DND-41 (cell line): Measurements from ENCODE around the gene LAMB4.
A peak's percentile ranks its signal among the peaks of the same experiment; 100 is the strongest.

Experiments used
- ATAC-seq: fragments of 200-7000 bp; cut with Tn5 transposase; 3 replicates; pipeline ENCODE4 v1.9.1; 2021; ENCODE audit warnings: low read depth; ENCODE audit not compliant: insufficient read depth
- DNase-seq: peaks from one replicate; pipeline ENCODE4 v3.0.0-alpha.2; 2020
- H2AFZ ChIP-seq: 2 replicates; pipeline ENCODE4 v1.6.0; 2012; ENCODE audit warnings: low read depth, low read length
- H3K27ac ChIP-seq: 2 replicates; pipeline ENCODE4 v1.5.1; 2012; ENCODE audit warnings: low read length, inconsistent platforms
- H3K27me3 ChIP-seq: fragments of 200-600 bp; sonication (generic); 2 replicates; pipeline ENCODE4 v1.6.0; 2012; ENCODE audit warnings: low read length, mild to moderate bottlenecking, inconsistent platforms; ENCODE audit not compliant: insufficient read depth, poor library complexity
- H3K36me3 ChIP-seq: 2 replicates; pipeline ENCODE4 v1.5.1; 2012; ENCODE audit warnings: low read length, inconsistent platforms; ENCODE audit not compliant: insufficient read depth
- H3K4me1 ChIP-seq: 2 replicates; pipeline ENCODE4 v1.5.1; 2012; ENCODE audit warnings: mild to moderate bottlenecking, low read length; ENCODE audit not compliant: insufficient read depth
- H3K4me2 ChIP-seq: 2 replicates; pipeline ENCODE4 v1.6.0; 2012; ENCODE audit warnings: mild to moderate bottlenecking, moderate library complexity, low read length, inconsistent platforms; ENCODE audit not compliant: insufficient read depth
- H3K4me3 ChIP-seq, 2 experiments: fragments of 200-600 bp in 1 of 2; shearing (Covaris generic) in 1 of 2; 2 replicates each; pipeline ENCODE4 v1.5.1; 2012 to 2016; ENCODE audit warnings: inconsistent platforms in 2 of 2, low read length in 2 of 2, mild to moderate bottlenecking in 2 of 2, low read depth in 1 of 2, moderate library complexity in 1 of 2
- H3K79me2 ChIP-seq: 2 replicates; pipeline ENCODE4 v1.6.0; 2012; ENCODE audit warnings: low read length, inconsistent platforms; ENCODE audit not compliant: insufficient read depth
- H3K9ac ChIP-seq: 2 replicates; pipeline ENCODE4 v1.6.0; 2012; ENCODE audit warnings: low read depth, mild to moderate bottlenecking, inconsistent platforms, low read length, moderate library complexity
- H3K9me3 ChIP-seq: 2 replicates; pipeline ENCODE4 v1.5.1; 2012; ENCODE audit warnings: low read length, moderate library complexity, mild to moderate bottlenecking, inconsistent platforms; ENCODE audit not compliant: insufficient read depth, severe bottlenecking
- H4K20me1 ChIP-seq: 2 replicates; pipeline ENCODE4 v1.6.0; 2012; ENCODE audit warnings: low read length; ENCODE audit not compliant: insufficient read depth
- EZH2 ChIP-seq: IDR thresholded peaks from 3 replicates; pipeline ENCODE4 v1.6.1; 2012; ENCODE audit warnings: borderline replicate concordance, low read depth, mild to moderate bottlenecking, moderate library complexity, low read length, inconsistent platforms; ENCODE audit not compliant: severe bottlenecking
- TF ChIP-seq, protein P1 (sequence below): IDR thresholded peaks from 2 replicates; pipeline ENCODE4 v1.5.1; 2012; ENCODE audit warnings: borderline replicate concordance, low read length, moderate library complexity, mild to moderate bottlenecking; ENCODE audit not compliant: poor library complexity, severe bottlenecking; ENCODE audit errors: extremely low read depth

The LAMB4 gene

DNA sequence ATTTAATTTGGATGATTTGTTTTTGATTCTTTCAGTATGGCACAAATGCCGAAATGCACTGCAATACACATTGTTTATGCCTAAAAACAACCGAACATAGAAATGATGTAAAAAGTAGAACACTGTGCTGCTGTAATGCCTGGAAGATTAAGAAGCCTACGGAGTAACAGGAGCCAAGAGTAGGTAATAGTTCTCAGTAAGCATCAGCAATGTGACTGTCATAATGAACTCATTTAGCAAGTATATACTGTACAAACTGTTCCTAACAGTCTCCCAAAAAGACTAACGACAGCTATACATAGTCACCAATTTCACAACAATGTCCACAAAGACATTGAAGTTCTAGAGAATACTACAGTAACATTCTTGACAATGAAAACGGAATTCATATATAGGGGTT lies 19.0 kb upstream of the LAMB4 start:
- H3K27ac ChIP-seq: no peak overlapping the region
- H3K9ac ChIP-seq: no peak overlapping the region

DNA sequence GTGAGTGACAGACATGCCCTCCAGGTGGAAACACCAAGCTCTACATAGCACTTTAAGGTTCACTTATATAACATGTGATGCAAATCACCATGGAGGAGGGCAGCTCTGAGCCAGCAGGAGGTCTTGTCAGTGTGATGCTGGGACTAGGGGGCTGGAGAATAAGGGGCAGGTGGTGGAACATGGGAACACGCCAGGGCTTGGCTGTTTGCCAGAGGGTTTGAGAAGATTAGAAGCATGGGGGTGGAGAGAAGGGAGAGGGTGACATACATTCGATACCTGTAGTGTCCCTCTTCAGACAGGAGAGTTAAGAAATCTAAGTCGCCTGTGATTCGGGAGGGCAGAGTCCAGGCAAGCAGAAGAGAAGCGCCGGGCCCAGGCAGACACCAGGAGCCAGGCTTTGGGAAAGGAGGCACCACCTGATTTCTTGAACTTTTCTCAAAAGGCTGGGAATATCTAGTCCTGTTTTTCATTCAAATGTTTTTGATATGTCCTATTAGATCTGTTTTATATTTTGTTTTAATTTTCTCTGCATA lies 16.9 kb upstream of the LAMB4 start:
- H3K4me3 ChIP-seq: no peak overlapping the region
- no peaks in the 10 kb centered on the region for H3K9me3 ChIP-seq
- H3K79me2 ChIP-seq: no peaks in the 10 kb centered on the region
- no peaks in the 10 kb centered on the region for H3K36me3 ChIP-seq
- no peak overlapping the region for H2AFZ ChIP-seq
- peaks cover 4% of the 10 kb centered on the region for H3K27me3 ChIP-seq
- ATAC-seq (no peak), DNase-seq (no peak)
- H3K27ac ChIP-seq: no peak overlapping the region
- no peaks in the 10 kb centered on the region for H4K20me1 ChIP-seq
- TF ChIP-seq, protein P1, sequence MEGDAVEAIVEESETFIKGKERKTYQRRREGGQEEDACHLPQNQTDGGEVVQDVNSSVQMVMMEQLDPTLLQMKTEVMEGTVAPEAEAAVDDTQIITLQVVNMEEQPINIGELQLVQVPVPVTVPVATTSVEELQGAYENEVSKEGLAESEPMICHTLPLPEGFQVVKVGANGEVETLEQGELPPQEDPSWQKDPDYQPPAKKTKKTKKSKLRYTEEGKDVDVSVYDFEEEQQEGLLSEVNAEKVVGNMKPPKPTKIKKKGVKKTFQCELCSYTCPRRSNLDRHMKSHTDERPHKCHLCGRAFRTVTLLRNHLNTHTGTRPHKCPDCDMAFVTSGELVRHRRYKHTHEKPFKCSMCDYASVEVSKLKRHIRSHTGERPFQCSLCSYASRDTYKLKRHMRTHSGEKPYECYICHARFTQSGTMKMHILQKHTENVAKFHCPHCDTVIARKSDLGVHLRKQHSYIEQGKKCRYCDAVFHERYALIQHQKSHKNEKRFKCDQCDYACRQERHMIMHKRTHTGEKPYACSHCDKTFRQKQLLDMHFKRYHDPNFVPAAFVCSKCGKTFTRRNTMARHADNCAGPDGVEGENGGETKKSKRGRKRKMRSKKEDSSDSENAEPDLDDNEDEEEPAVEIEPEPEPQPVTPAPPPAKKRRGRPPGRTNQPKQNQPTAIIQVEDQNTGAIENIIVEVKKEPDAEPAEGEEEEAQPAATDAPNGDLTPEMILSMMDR: no peak
- no peak for TF ChIP-seq EZH2
- no peaks in the 10 kb centered on the region for H3K4me1 ChIP-seq
- H3K9ac ChIP-seq: no peak overlapping the region
- no peak overlapping the region for H3K4me2 ChIP-seq

More for the DNA sequence above, 19.0 kb upstream of the LAMB4 start:
- H3K4me3 ChIP-seq: no peak overlapping the region
- no peaks in the 10 kb centered on the region for H4K20me1 ChIP-seq
- H3K9me3 ChIP-seq: no peaks in the 10 kb centered on the region
- peaks cover 4% of the 10 kb centered on the region for H3K27me3 ChIP-seq
- no peaks in the 10 kb centered on the region for H3K36me3 ChIP-seq
- H3K4me1 ChIP-seq: no peaks in the 10 kb centered on the region
- H2AFZ ChIP-seq: no peak overlapping the region
- TF ChIP-seq, protein P1: no peak
- no peak for TF ChIP-seq EZH2
- H3K79me2 ChIP-seq: no peaks in the 10 kb centered on the region
- DNase-seq: no peak
- ATAC-seq: no peak
- no peak overlapping the region for H3K4me2 ChIP-seq

DNA sequence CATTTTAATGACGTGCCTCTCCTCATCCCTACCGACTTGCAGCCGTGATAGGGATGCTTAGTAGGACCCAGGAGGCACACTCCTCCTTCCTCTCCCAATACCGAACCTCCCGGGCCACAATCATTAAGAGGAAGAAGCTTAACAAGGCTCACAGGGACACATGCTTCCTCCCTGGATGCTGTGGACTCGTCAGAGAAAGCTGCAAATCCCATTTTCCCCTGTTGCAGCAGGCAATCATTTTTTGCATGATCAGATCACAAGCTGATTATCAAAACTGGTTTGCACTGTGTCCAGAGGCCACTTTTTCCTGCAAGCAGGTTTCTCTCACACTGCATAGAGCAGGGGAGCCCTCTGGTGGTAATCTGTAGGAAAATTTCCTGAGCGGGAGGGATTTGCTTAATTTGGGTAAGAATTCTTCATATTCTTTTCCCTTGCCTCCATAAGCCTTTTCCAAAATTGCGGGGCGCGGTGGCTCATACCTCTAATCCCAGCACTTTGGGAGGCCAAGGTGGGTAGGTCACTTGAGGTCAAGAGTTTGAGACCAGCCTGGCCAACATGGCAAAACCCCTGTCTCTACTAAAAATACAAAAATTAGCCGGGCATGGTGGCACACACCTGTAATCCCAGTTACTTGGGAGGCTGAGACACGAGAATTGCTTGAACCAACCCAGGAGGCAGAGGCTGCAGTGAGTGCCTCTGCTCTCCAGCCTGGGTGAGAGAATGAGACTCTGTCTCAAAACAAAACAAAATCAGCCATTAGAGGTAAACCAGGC lies 16.1 kb upstream of the LAMB4 start:
- DNase-seq (peak; percentile 49), ATAC-seq (peak; percentile 55; the same call in 2 of the 3 replicates)
- Histone ChIP-seq H4K20me1 (no peaks in the 10 kb centered on the region), H3K9me3 (no peaks in the 10 kb centered on the region), H3K27me3 (peaks cover 8% of the 10 kb centered on the region), H3K9ac (no peak overlapping the region), H2AFZ (no peak overlapping the region), H3K36me3 (no peaks in the 10 kb centered on the region), H3K4me1 (no peaks in the 10 kb centered on the region), H3K4me2 (no peak overlapping the region), H3K4me3 (no peak overlapping the region), H3K79me2 (no peaks in the 10 kb centered on the region), H3K27ac (no peak overlapping the region)
- no peak for TF ChIP-seq EZH2
- TF ChIP-seq, protein P1: peak; percentile 76
